ENCODE results near the gene MRPL28. TPM values are rescaled to one million over a fixed set of nuclear protein-coding genes. Genes with fewer than 3 reads are reported as not detected.

Gene MRPL28
- total RNA-seq, 1 donor from 2014 or later, result 77.0 TPM

GRCh38 chr16:317583-317982 lies 52.8 kb downstream of the MRPL28 start:
- no peak for DNase-seq (ENCODE audit: low read depth in 2 of 2)

Other genes with a start within 250 kb of the MRPL28 start
- 3.2 and 8.0 TPM in 2 replicates for gene NPRL3, start 231.9 kb downstream of the MRPL28 start, total RNA-seq
- gene HBZ, start 217.9 kb downstream of the MRPL28 start, total RNA-seq, result not detected in 2 replicates
- gene HBM, start 204.6 kb downstream of the MRPL28 start, total RNA-seq, result not detected in 2 replicates
- 0.51 TPM in 1 of 2 replicates, not detected in the other for gene HBA2, start 197.7 kb downstream of the MRPL28 start, total RNA-seq
- gene HBA1, start 193.9 kb downstream of the MRPL28 start, total RNA-seq, result not detected in 2 replicates
- 0.63 and 1.4 TPM in 2 replicates for gene HBQ1, start 190.1 kb downstream of the MRPL28 start, total RNA-seq
- gene LUC7L, start 141.1 kb downstream of the MRPL28 start, total RNA-seq, result 27.6 and 31.2 TPM in 2 replicates
- gene FAM234A, start 135.7 kb downstream of the MRPL28 start, total RNA-seq, result 33.1 and 58.9 TPM in 2 replicates
- 0.26 and 0.38 TPM in 2 replicates for gene RGS11, start 94.6 kb downstream of the MRPL28 start, total RNA-seq
- gene ARHGDIG, start 89.9 kb downstream of the MRPL28 start, total RNA-seq, result 0.13 TPM in 1 of 2 replicates, not detected in the other
- under 0.01 TPM in 1 of 2 replicates, not detected in the other for gene PDIA2, start 87.4 kb downstream of the MRPL28 start, total RNA-seq
- 13.6 and 19.7 TPM in 2 replicates for gene AXIN1, start 17.8 kb downstream of the MRPL28 start, total RNA-seq
- gene PGAP6, start 11.4 kb upstream of the MRPL28 start, total RNA-seq, result 66.6 and 120 TPM in 2 replicates
- 45.4 and 50.3 TPM in 2 replicates for gene NME4, start 26.7 kb upstream of the MRPL28 start, total RNA-seq
- gene DECR2, start 31.3 kb upstream of the MRPL28 start, total RNA-seq, result 11.4 and 19.2 TPM in 2 replicates
- gene RAB11FIP3, start 55.1 kb upstream of the MRPL28 start, total RNA-seq, result 19.0 and 48.9 TPM in 2 replicates
- gene CAPN15, start 157.2 kb upstream of the MRPL28 start, total RNA-seq, result 18.9 and 31.5 TPM in 2 replicates
- not detected in 2 replicates for gene PRR35, start 189.9 kb upstream of the MRPL28 start, total RNA-seq
- gene NHLRC4, start 196.5 kb upstream of the MRPL28 start, total RNA-seq, result 1.3 and 3.0 TPM in 2 replicates
- gene PIGQ, start 199.4 kb upstream of the MRPL28 start, total RNA-seq, result 12.3 and 28.8 TPM in 2 replicates
- 9.2 and 12.9 TPM in 2 replicates for gene RAB40C, start 219.5 kb upstream of the MRPL28 start, total RNA-seq